RKO (cell line): ENCODE data around the gene ZNF479.
"Not testable (repeated sequence)": the region's sequence is repeated elsewhere in the genome, so short reads cannot be mapped to it uniquely, and the experiment has no call there.

Source experiments
- DNase-seq: peaks from one replicate; pipeline ENCODE4 v3.0.0-alpha.2; 2016; ENCODE audit warnings: low spot score

The ZNF479 gene

DNA sequence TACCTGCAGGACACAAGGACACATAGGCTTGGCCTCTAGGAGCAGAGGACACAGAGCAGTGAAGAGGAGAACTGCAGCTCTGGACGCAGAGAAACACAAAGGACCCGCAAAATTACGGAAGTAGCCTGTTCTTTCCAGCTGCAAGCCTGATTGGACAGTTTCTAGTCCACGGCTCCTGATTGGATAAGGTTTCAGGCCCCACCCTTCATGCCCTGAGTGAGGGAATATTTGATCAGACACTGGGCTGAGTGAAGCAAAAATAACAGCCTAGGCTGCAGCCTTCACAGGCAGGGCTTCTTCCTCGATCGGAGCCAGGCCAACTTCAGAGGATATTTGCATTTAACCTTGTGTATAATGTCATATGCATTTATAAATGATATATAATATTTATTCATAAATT is at the start of gene ZNF479:
Gene ZNF479, minus strand, starts transcription at position 101 of the 400 bp plus-strand sequence. CDS start 112 bp downstream, outside the sequence.
- DNase-seq: not testable (repeated sequence)

DNA sequence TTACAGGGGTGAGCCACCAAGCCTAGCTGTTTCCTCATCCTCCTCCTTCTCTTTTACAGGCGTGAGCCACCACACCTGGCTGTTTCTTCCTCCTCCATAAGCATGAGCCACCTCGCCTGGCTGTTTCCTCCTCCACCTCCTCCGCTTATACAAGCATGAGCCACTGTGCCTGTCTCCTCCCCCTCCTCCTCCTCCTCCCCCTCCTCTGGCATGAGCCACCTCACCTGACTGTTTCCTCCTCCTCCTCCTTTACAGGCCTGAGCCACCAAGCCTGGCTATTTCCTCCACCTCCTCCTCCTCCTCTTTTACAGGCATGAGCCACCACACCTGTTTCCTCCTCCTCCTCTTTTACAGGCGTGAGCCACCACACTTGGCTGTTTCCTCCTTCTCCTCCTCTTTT is 49.8 kb upstream of the ZNF479 start:
- no peak for DNase-seq

DNA sequence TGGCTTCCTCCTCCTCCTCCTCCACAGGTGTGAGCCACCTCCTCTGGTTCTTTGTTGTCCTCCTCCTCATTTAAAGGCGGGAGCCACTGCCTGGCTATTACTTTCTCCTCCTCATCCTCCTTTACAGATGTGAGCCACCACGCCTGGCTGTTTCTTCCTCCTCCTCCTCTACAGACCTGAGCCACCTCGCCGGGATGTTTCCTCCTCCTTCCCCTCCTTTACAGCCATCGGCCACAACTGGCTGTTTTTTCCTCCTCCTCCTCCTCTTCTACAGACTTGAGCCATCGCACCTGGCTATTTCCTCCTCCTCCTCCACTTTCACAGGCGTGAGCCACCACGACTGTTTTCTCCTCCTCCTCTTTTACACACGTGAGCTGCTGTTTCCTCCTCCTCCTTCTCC is 49.0 kb upstream of the ZNF479 start:
- no peak for DNase-seq

- DNase-seq: no peak
Observed at GRCh38 chr7:57179776-57180415, 47.7 kb upstream of the ZNF479 start.

DNA sequence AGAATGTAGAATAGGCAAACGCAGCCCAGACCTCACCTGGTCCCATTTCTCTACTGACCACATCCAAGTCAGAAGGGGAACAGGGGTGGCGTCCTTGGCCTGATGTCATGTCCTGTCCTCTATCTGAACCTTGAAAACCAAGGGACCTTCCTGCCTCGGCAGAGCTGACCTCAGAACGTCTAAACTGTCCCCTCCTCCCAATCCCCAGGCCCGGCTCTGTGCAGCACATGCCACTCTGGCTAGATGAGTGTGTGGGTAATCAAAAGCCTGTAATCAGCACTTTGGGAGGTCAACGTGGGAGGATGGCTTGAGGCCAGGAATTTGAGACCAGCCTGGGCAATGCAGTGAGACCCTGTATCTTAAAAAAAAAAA is 46.5 kb upstream of the ZNF479 start:
- DNase-seq: no peak

GRCh38 chr7:57177856-57178767 is 45.9 kb upstream of the ZNF479 start:
- DNase-seq: no peak

GRCh38 chr7:57176928-57177635 is 44.8 kb upstream of the ZNF479 start:
- no peak for DNase-seq

DNA sequence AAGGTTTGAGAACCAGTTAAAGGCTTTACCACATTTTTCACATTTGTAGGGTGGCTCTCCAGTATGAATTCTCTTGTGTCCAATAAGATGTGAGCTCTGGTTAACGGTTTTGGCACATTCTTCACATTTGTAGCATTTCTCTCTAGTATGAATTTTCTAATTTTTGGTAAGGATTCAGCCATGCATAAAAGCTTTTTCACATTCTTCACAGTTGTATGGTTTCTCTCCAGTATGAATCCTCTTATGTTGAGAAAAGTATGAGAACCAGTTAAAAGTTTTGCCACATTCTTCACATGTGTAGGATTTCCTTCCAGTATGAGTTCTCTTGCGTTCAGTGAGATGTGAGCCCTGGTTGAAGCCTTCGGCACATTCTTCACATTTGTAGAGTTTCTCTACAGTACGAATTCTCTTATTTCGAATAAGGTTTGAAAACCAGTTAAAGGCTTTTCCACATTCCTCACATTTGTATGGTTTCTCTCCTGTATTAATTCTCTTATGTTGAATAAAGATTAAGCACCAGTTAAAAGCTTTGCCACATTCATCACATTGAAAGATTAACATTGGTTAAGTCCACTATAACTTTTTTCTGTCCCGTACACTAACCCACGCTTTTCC is 33.2 kb upstream of the ZNF479 start:
- DNase-seq: no peak

GRCh38 chr7:57120123-57120784 is 12.0 kb downstream of the ZNF479 start:
- DNase-seq: not testable (repeated sequence)
